Measurements from ENCODE around the gene SPG7.
A peak's percentile ranks its signal among the peaks of the same experiment; 100 is the strongest.

SPG7 gene

DNA sequence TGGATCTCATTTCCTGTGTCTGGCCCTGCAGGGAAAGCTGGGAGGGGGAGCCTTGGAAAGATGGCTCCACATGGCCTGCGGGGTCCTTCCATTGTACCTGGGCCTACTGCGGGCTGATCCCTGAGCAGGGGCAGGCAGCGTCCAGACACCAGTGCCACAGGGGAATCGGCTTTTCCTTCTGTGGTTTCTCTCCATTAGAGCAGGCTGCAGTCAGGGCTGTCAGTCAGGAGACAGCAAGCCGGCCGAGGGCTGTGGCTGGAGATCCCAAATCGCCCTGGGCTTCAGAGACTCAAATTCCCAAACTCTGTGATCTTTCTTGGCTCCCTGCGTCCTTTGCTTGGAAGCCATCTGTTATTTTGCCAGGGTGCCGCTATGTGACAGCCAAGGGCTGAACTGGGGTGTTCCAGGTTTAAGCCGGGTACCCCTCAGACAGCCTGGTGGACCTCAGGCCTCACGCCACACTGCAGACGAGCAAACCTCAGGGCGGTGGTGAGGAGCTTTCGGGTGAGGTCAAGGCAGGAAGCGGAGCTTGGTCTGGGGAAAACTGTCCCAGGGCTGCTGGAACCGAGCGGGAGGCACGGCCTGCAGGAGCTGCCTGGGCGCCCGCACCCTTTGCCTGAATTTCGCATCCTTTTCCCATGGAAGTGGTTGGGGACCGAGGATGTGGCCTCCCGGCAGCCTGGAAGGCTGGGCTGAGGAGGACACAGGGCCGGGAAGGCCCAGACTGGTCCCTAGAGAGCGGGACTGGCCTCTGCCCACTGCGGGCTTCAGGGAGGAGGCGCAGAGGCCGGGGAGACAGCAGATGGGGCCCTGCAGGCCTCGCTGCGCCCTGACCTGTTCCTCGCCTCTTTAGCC is 65.8 kb downstream of the SPG7 start:
- H2AFZ ChIP-seq (ENCODE audit: low read length): no peak overlapping the region
- H3K4me2 ChIP-seq (ENCODE audit: low read depth, low read length): peak overlapping the region; percentile 59; the same call in 1 of the 2 replicates
- no peak overlapping the region for H3K9ac ChIP-seq (ENCODE audit: low read length)
- H3K4me1 ChIP-seq (ENCODE audit: low read length): no peaks in the 10 kb centered on the region
- H3K36me3 ChIP-seq (replicated peaks; ENCODE audit: insufficient read depth, low read length): no peaks in the 10 kb centered on the region
- H4K20me1 ChIP-seq (ENCODE audit: insufficient read depth, low read length): no peaks in the 10 kb centered on the region
- TF ChIP-seq, protein P1, sequence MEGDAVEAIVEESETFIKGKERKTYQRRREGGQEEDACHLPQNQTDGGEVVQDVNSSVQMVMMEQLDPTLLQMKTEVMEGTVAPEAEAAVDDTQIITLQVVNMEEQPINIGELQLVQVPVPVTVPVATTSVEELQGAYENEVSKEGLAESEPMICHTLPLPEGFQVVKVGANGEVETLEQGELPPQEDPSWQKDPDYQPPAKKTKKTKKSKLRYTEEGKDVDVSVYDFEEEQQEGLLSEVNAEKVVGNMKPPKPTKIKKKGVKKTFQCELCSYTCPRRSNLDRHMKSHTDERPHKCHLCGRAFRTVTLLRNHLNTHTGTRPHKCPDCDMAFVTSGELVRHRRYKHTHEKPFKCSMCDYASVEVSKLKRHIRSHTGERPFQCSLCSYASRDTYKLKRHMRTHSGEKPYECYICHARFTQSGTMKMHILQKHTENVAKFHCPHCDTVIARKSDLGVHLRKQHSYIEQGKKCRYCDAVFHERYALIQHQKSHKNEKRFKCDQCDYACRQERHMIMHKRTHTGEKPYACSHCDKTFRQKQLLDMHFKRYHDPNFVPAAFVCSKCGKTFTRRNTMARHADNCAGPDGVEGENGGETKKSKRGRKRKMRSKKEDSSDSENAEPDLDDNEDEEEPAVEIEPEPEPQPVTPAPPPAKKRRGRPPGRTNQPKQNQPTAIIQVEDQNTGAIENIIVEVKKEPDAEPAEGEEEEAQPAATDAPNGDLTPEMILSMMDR (IDR thresholded peaks at IDR 0.05; ENCODE audit: low read length): no peak
- TF ChIP-seq EZH2 (optimal IDR thresholded peaks at IDR 0.05; ENCODE audit: low read depth, low read length) (no peak), EZH2phosphoT487 (IDR thresholded peaks at IDR 0.05; ENCODE audit: low read length) (no peak)
- no peak for DNase-seq
- no peaks in the 10 kb centered on the region for H3K79me2 ChIP-seq (ENCODE audit: low read length)
- no peaks in the 10 kb centered on the region for H3K9me3 ChIP-seq (replicated peaks; ENCODE audit: insufficient read depth, low read length)
- H3K9me2 ChIP-seq (replicated peaks; ENCODE audit: insufficient read depth, low read length): no peaks in the 10 kb centered on the region
- no peaks in the 10 kb centered on the region for H3F3A ChIP-seq (ENCODE audit: insufficient read depth, low read length)
- 0 out of 2 replicates have a peak, but pooled peaks cover 7% of the 10 kb centered on the region for H3K27me3 ChIP-seq (replicated peaks; ENCODE audit: insufficient read depth, low read length)
- H3K27ac ChIP-seq (ENCODE audit: low read length): no peak overlapping the region
- no peak overlapping the region for H3K4me3 ChIP-seq (ENCODE audit: low read length)

DNA sequence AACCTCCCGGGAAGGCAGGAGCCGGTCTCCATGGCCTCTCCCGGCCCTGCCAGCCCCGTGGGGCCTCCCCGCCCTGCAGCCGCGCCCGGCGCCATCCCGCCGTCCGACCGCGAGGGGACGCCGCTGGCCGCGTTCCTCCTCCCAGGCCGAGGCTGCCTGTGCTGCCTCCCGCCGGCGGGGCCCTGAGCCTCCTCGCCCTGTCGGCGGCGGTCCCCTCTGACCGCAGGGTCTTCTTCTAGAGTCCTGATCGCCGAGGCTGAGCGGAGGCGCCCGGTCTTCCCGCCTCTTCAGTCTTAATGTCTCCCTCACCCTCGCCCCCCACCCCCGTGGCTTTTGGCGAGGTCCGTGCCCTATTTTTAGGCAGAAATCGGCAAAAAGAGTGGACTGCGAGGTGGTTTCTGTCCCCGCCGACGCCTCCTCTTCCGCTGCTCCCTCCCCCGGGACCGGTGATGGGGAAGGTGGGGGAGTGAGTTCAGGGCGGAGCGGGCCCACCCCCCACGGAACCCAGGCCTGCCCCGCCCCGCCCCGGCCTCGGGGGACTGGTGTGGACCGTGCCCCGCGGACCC is 66.6 kb downstream of the SPG7 start:
- no peaks in the 10 kb centered on the region for H3K36me3 ChIP-seq (replicated peaks; ENCODE audit: insufficient read depth, low read length)
- H3K9me3 ChIP-seq (replicated peaks; ENCODE audit: insufficient read depth, low read length): no peaks in the 10 kb centered on the region
- no peak overlapping the region for H3K9ac ChIP-seq (ENCODE audit: low read length)
- no peak overlapping the region for H3K27ac ChIP-seq (ENCODE audit: low read length)
- no peaks in the 10 kb centered on the region for H3K4me1 ChIP-seq (ENCODE audit: low read length)
- no peaks in the 10 kb centered on the region for H3K9me2 ChIP-seq (replicated peaks; ENCODE audit: insufficient read depth, low read length)
- H3K79me2 ChIP-seq (ENCODE audit: low read length): no peaks in the 10 kb centered on the region
- H3K27me3 ChIP-seq (replicated peaks; ENCODE audit: insufficient read depth, low read length): 0 out of 2 replicates have a peak, but pooled peaks cover 7% of the 10 kb centered on the region
- no peaks in the 10 kb centered on the region for H4K20me1 ChIP-seq (ENCODE audit: insufficient read depth, low read length)
- DNase-seq: peak; percentile 20
- H3K4me3 ChIP-seq (ENCODE audit: low read length): peak overlapping the region; percentile 33; the same call in 1 of the 2 replicates
- peak overlapping the region; percentile 59 for H3K4me2 ChIP-seq (ENCODE audit: low read depth, low read length)
- H2AFZ ChIP-seq (ENCODE audit: low read length): no peak overlapping the region
- no peaks in the 10 kb centered on the region for H3F3A ChIP-seq (ENCODE audit: insufficient read depth, low read length)
- no peak for TF ChIP-seq EZH2phosphoT487 (IDR thresholded peaks at IDR 0.05; ENCODE audit: low read length)
- no peak for TF ChIP-seq EZH2 (optimal IDR thresholded peaks at IDR 0.05; ENCODE audit: low read depth, low read length)
- TF ChIP-seq, protein P1 (IDR thresholded peaks at IDR 0.05; ENCODE audit: low read length): peak; percentile 56

DNA sequence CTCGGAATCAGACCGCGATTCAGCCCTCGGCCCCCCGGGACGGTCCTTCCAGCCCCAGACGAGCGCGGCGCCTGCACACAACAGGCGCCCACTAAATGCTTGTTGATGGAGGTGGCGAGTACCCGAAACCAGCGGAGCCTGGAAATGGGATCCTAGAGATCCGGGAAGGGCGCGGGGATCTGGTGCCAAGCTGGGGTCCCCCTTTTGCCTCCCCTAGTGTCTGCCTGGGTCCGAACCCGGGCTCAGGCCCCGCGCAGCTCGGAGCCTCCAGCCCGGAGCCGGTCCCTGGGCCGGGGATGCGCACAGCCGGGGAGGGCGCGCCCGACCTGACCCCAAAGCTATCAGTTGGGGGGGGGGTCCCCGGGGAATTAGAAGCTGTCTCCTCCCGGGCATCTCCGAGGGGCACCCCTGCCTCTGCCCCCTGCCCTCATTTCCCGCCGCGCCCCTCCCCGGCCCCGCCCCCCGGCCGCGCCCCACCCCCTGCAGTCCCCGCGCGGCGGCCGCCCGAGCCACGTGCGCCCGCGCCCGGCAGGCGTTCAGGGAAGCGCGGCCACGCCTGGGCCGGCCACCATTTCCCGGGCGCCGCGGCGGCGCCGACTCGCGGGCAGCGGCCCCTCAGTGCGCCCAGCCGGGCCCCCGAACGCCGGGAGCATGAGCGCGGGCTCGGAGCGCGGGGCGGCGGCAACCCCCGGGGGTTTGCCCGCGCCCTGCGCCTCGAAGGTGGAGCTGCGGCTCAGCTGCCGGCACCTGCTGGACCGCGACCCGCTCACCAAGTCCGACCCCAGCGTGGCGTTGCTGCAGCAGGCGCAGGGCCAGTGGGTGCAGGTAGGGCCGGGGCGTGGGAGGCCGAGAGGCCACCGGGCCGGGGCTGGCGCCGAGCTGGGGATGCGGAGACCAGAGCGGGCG is 67.3 kb downstream of the SPG7 start, which contains the start of gene CPNE7:
CPNE7 (plus strand) TSS at position 512 of the 906 bp plus-strand sequence; CDS start at position 652, 140 bp downstream.
- Histone ChIP-seq H3K4me2 (ENCODE audit: low read depth, low read length) (peak within 1 kb of the TSS; percentile 59), H3K27ac (ENCODE audit: low read length) (no peak within 1 kb of the TSS), H3K9me3 (replicated peaks; ENCODE audit: insufficient read depth, low read length) (no peaks in the 10 kb centered on the region), H3K9me2 (replicated peaks; ENCODE audit: insufficient read depth, low read length) (no peaks in the 10 kb centered on the region), H3K27me3 (replicated peaks; ENCODE audit: insufficient read depth, low read length) (0 out of 2 replicates have a peak, but pooled peaks cover 7% of the 10 kb centered on the region), H3K4me3 (ENCODE audit: low read length) (peak within 1 kb of the TSS; percentile 33; the same call in 1 of the 2 replicates), H3K79me2 (ENCODE audit: low read length) (no peaks in the 10 kb centered on the region), H2AFZ (ENCODE audit: low read length) (no peak within 1 kb of the TSS), H3K9ac (ENCODE audit: low read length) (no peak within 1 kb of the TSS), H4K20me1 (ENCODE audit: insufficient read depth, low read length) (no peaks in the 10 kb centered on the region), H3K36me3 (replicated peaks; ENCODE audit: insufficient read depth, low read length) (no peaks in the 10 kb centered on the region), H3K4me1 (ENCODE audit: low read length) (no peaks in the 10 kb centered on the region), H3F3A (ENCODE audit: insufficient read depth, low read length) (no peaks in the 10 kb centered on the region)
- DNase-seq: no peak
- TF ChIP-seq EZH2 (optimal IDR thresholded peaks at IDR 0.05; ENCODE audit: low read depth, low read length): no peak
- TF ChIP-seq, protein P1 (IDR thresholded peaks at IDR 0.05; ENCODE audit: low read length): no peak
- no peak for TF ChIP-seq EZH2phosphoT487 (IDR thresholded peaks at IDR 0.05; ENCODE audit: low read length)

Measured in MM.1S (cell line).